PC-3 (cell line): Measurements from ENCODE around the gene CUEDC1.

Experiments used
- CTCF ChIP-seq: fragments of 300-600 bp; sonication (generic); conservative IDR thresholded peaks from 2 replicates; pipeline ENCODE4 v1.5.1; 2017; ENCODE audit warnings: antibody characterized with exemption, low read depth, mild to moderate bottlenecking, low read length
- EZH2 ChIP-seq: fragments of 300-600 bp; sonication (generic); IDR thresholded peaks from one replicate; pipeline ENCODE4 v1.6.1; 2017; ENCODE audit warnings: antibody characterized with exemption, mild to moderate bottlenecking, low read length; ENCODE audit not compliant: unreplicated experiment

- no peak for TF ChIP-seq CTCF
- TF ChIP-seq EZH2 = no peak
These were observed 47.8 kb upstream of the CUEDC1 start for GRCh38 chr17:58002973-58003372.
